ENCODE data around the gene TBC1D8.

TBC1D8 gene

DNA sequence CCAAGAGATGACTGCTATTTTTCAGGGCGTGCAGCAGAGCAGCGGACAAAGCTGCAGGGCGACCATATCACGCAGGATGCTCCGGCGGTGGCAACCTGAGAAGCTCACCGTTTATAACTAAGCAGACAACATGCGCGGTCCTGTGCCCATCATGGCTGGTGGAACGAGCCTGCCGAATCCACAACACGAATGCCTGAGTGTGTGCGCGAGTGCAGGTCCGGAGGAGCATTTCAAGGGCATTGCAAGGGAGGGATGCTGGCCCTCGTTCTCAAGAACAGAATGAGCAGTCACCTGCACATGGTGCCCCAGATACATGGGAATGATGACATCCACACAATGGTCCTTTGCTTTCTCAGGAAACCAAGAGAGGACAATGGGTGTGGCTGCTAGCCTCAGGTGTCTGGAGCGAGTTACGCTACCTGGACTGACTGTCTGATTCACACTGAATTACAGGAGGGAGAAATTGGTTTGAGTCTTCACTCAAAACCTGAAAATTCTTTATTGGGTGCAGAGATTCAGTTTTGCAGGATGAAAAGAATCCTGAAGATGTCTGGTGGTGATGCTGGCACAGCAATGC lies 39.8 kb downstream of the TBC1D8 start:
- no peak for DNase-seq

- no peak for DNase-seq
These were observed 41.6 kb downstream of the TBC1D8 start for GRCh38 chr2:101109451-101110118.

DNA sequence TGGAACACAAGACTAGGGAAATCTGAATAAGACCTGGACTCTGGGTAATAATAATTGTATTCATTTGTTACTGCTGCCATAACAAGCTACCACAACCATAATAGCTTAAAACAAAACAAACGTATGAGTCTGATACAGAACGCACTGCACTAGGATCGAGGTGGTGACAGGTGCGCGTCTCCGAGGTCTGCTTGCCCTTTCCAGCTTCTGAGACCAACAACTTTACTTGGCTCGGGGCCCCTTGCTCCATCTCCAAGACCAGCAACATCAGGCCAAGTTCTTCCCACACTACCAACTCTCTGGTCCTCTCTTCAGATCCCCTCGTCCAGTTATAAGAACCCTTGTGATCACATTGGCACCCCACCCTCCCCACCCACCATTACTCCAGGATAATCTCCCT lies 42.8 kb downstream of the TBC1D8 start:
- no peak for DNase-seq

DNA sequence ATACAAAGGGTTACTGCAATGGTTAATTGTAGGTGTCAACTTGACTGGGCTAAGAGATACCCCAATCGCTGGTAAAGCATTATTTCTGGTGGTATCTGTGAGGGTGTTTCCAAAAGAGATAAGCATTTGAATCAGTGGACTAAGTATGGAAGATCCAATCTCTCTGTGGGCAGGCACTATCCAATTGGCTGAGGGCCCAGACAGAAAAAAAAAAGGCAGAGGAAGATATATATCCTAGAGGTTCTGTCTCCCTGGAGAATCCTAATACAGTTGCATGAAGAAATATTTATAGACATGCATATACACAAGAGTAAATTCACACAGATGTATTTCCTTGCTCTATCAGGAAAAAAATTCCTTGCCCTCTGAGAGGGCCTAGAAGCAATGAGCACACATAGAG lies 43.9 kb downstream of the TBC1D8 start:
- no peak for DNase-seq

DNA sequence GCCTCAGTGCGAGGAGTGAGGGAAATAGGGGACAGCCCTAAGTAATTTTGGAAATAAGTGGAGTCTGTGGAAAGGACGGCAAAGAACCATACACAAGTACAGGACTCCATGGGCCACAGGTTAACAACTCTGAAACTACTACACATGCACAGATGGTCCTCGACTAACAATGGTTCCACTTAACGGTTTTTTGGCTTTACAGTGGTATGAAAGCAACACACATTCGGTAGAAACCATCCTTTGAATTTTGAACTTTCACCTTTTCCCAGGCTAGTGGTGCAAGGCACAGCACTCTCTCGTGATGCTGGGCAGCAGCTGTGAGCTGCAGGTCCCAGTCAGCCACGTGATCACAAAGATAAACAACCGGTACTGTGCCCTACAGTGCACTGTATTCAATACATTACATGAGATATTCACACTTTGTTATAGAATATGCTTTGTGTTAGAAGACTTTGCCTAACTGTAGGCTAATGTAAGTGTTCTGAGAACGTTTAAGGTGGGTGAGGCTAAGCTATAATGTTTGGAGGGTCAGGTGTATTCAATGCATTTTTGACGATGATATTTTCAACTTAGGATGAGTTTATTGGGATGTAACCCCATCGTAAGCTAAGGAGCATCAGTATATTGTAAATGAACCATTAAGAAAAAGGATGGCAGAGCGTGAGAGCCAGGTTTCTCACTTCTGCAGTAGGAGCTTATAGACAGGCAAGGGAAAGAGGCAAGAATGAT lies 44.6 kb downstream of the TBC1D8 start:
- no peak for DNase-seq

DNA sequence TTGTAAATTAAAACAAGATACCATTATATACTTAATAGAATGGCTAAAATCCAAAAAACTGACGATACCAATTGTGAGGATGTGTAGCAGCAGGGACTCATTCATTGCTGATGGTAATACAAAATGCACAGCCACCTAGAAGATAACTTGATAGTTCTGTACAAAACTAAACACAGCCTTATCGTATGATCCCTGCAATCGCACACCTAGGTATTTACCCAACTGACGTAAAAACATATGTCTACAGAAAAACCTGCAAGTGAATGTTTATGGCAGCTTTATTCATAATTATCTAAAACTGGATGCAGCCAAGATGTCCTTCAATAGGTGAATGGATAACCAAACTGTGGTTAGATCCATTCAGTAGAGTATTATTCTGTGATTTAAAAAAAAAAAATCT lies 45.5 kb downstream of the TBC1D8 start:
- no peak for DNase-seq

DNA sequence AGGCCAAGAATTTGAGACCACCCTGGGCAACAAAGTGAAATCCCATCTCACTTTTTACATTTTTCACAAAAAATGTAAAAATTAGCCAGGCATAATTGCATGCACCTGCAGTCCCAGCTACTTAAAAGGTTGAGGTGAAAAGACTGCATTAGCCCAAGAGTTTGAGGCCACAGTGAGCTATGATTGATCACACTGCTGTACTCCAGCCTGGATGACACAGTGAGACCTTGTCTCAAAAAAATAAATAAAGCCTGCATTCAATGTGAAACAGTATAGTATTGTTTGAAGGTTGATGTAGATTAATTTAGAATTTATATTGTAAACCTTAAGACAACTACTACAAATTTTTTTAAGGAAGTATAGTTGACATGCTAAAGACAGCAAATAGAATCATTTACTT lies 53.5 kb downstream of the TBC1D8 start:
- DNase-seq: no peak

GRCh38 chr2:101096619-101097142 lies 54.5 kb downstream of the TBC1D8 start:
- DNase-seq: no peak

DNA sequence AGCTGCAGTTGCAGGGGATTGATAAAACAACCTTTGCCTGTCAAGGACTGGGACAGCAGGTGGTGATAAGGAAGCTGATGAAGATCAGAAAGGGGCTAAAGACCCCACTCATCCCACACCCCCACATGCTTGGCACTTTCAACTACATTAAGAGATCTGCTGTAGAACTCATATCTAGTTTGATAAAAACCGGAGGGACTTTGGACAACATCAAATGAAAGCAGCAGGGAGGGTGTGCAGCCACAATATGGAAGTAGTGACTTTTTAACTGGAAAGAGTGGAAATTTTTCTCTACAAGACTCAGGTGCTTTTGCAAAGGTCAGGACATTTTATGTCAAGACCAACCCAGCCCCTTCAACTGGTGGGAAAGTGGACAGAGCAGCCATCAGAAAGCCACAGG lies 56.8 kb downstream of the TBC1D8 start:
- DNase-seq: no peak

DNA sequence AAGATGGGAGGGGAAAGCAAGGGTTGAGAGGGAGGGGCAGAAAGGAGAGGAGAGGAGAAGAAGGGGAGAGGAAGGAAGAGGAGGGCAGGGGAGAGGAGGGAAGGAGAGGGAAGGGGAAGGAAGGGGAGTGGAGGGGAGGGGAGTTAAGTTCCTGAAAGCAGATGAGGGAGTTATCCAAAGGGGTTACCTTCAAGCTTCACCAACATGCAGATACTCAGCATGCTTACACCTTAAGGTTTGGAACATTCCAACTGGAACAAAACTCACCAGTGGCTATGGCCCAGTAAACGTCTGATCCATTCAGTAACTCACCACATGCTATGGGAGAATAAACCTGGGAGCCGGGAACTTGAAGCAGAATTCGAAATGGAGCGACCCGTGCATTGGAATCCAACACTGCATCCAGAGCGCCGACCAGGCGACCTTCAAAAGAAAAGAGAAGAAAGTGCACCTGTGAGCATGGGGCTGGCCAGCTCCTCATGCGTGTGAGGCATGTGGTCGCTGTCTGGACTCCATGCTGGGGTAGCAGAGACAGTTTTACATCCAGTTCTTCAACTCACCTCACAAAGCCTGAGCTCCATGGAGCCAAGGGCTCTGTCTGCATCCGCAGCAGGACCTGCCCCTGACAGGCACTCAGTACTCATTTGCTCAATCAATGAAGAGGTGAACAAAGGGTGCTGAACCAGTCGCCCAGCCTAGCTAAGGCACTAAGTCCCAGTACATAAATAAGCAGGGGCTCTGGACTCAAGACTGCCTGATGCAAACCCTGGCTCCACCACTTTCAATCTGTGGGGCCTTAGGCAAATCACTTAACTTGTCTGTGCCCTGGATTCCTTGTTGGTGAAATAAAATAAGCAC lies 61.0 kb downstream of the TBC1D8 start:
- peak in 1 of 2 experiments; percentile 9 for DNase-seq

DNA sequence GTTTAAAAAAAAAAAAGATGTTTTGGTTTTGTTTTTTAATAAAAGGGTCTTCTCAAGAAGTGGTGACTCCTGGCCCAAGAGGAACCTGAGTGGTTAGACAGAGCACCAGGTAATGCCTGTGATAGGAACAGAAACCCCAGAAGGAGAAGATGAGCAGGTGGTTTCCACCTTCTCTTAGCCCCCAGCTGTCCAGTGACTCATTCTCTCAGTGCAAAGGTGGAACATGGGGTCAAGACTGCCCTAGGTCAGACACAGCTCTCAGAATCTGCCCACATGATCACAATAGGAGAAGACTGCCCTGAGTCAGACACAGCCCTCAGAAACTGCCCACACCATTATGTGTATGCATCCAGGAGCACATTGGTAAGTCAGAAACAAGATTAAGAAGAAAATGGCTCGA lies 61.8 kb downstream of the TBC1D8 start:
- no peak for DNase-seq

DNA sequence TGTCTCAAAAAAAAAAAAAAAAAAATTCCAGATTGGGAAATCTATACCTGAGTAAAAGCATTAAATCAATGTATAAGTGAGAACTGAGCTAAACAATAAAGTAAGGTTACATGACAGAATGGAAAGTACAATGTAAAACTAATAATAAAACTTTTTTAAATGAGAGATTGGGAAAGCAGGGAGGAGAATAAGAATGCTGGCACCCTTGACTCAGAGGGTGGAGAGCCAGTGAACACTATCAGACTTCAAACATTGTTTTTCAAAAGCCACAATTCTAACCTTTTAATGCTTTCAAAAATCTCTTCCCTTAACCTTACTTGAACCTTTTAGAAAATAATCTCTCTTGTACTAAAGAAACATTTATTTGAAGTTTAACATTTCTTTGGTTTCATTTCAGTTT lies 63.5 kb downstream of the TBC1D8 start:
- DNase-seq: no peak

DNA sequence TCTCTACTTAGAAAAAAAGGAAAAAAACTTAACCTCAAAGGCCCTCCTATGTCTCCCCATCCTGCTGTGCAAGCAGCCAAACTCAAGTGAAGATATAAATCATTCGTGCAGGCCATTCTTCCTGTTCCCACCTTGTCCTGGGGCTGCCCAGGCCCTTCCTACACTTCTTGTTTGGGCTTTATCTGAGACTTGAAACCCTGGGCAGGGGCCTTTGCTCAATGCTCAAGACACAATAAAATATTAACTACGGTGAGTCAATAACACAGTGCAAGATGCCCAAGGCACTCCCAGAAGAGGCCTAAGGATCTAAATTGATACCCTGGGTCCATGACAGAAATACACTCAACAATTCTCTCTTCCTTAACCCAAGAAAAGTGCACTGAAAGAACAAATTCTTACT lies 67.6 kb downstream of the TBC1D8 start:
- no peak for DNase-seq

GRCh38 chr2:101082998-101083397 lies 68.2 kb downstream of the TBC1D8 start:
- no peak for DNase-seq

DNA sequence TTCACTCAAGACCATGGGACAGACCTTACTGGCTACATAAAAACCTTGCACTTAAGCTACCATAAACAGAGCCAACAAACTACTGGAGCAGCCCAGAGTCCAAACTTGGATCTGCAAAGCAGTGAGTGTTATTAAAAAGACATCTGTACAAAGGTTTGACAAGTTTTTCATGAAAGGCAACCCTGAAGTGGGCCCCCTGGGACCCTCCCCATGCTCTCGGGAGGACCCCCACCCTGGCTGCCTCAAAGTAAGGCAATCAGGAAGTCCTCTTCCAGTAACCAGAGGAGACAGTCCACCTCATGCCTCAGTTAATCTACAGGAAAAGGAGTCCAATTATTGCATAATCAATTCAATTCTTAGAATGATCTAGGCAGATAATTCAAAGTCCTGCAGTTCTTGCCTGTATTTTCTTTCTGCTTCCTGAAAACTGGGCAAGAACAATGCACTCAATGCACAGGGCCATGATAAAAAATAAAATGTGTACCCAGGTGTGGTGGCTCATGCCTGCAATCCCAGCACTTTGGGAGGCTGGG lies 69.7 kb downstream of the TBC1D8 start:
- no peak for DNase-seq

DNA sequence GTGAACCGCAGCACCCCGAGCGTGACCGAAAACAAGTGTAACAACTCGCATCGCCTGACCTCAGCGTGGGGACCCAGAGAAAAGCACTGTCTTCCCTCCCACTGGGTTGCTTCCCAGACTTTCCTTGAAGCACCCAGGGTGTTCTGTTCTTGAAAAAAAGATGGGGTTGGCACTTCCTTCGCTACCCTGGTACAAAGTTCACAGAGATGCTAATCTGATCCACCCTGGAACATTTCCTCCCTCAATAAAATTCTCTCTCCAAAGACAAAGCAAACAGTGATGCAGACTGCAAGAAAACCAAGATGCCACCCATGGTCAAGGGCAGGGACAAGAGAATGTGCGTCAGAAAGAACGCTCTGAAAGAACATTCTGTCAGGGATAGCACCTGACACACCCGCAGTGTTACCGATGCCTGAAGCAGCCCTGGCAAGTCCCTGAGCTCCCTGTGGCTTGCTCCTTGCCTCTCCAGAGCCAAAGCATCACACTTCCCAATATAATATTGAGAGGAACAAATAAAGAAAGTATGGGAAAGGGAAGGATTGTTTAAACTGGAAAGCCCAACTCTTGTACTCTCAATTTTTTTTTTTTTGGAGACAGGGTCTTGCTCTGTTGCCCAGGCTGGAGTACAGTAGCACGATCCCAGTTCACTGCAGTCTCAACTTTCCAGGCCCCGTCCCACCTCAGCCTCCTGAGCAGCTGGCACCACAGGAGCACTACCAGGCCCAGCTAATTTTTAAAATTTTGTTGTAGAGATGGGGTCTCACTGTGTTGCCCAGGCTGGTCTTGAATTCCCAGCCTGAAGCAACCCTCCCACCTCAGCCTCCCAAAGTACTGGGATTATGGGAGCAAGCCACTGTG lies 70.7 kb downstream of the TBC1D8 start:
- DNase-seq: no peak

DNA sequence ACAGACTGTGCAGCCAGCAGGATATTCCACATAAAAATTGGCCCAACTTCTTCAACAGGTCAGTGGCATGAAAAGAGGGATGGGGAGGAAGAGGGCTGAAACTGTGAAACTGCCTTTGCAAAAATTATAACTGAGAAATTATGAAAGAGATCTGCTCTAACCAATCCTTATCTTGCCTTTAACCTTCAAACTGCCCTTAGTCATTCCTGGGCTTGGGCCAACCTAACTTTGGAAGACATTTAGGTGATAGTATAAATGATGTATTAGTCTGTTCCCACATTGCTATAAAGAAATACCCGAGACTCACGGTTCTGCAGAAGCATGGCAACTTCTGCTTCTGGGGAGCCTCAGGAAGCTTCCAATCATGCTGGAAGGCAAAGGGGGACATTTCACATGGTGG lies 74.6 kb downstream of the TBC1D8 start:
- no peak for DNase-seq

GRCh38 chr2:101064868-101065549 lies 86.2 kb downstream of the TBC1D8 start:
- DNase-seq: no peak

DNA sequence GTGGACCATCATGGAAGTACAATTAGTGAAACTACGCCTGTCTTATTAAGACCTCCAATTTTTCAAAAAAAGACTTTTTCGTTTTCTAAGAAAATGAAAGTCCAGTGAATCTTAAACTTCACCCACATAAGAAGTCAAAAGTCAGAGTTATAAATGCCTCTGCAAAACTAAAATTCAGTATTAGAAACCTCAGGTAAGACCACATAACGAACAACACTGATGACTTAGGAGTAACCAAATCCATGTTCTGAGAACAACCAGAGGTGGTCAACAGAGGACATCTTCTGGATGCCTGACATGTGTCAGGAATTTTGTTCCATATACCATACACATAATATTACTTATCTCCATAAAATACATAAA lies 86.7 kb downstream of the TBC1D8 start:
- no peak for DNase-seq

- DNase-seq: no peak
These were observed 87.1 kb downstream of the TBC1D8 start for GRCh38 chr2:101064125-101064502.

DNA sequence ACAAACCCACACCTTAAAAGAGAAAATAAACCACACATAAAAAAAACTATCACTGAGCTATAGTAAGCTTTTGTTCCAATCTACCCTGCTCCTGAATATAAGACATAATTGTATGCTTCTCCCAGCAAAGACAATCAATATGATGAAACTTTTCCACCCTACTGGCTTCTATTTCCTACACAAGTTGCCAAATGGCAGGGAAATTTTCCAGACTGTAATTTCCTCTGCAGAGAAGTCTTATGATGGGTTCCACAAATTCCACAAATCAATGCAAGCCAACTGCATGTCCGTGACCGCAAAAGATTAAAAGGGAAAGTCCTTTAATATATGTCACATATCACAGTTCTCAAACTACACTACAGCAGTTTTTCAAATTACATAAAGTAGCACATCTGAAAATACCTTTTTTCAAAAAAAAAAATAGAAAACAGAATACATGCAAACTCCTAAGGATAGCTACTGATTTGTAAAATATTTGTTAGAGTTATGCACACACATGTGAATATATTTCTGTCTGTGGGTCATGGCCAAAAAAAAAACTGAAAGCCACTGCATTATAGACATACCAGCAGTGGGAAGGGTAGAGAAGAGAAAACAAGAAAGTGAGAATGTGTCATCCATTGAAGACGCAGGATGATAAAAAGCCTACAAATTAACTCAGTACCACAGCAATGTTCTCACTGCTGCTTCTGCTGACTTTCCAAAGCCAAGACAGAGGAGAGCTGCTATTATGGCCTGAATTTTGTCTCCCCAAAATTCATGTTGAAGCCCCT lies 87.6 kb downstream of the TBC1D8 start:
- DNase-seq: no peak

Measured in Kasumi-1 (cell line).